Brain microvascular endothelial cell (primary cell): ENCODE results near the gene NTNG1.
"Not testable (repeated sequence)": the region's sequence is repeated elsewhere in the genome, so short reads cannot be mapped to it uniquely, and the experiment has no call there.

Experiments
- DNase-seq: peaks from one replicate; pipeline ENCODE4 v3.0.0-alpha.2; 2020
- H3K27ac ChIP-seq: fragments of 250-450 bp; sonication (Bioruptor Pico); 2 replicates; pipeline ENCODE4 v1.5.1; 2020; ENCODE audit warnings: mild to moderate bottlenecking, moderate library complexity
- H3K27me3 ChIP-seq: fragments of 250-450 bp; sonication (Bioruptor Pico); replicated peaks from 2 replicates; pipeline ENCODE4 v1.5.1; 2020; ENCODE audit warnings: mild to moderate bottlenecking
- H3K36me3 ChIP-seq: fragments of 250-450 bp; sonication (Bioruptor Pico); replicated peaks from 2 replicates; pipeline ENCODE4 v1.5.1; 2020; ENCODE audit warnings: mild to moderate bottlenecking
- H3K4me3 ChIP-seq: 2 replicates; pipeline ENCODE4 v1.5.1; 2011; ENCODE audit warnings: low read depth, mild to moderate bottlenecking, control low read depth, low read length, moderate library complexity
- in situ Hi-C: cut with HindIII; loops from 2 replicates; pipeline ENCODE4 v1.10.0; 2017; ENCODE audit warnings: low sequenced_read_pairs, low pct_ligation_motif_present
- TF ChIP-seq, protein P1 (sequence below): IDR thresholded peaks from 2 replicates; pipeline ENCODE4 v1.5.1; 2011; ENCODE audit warnings: low read depth, mild to moderate bottlenecking, moderate library complexity, low read length, control low read depth, inconsistent platforms; ENCODE audit errors: missing control alignments

NTNG1 gene

DNA sequence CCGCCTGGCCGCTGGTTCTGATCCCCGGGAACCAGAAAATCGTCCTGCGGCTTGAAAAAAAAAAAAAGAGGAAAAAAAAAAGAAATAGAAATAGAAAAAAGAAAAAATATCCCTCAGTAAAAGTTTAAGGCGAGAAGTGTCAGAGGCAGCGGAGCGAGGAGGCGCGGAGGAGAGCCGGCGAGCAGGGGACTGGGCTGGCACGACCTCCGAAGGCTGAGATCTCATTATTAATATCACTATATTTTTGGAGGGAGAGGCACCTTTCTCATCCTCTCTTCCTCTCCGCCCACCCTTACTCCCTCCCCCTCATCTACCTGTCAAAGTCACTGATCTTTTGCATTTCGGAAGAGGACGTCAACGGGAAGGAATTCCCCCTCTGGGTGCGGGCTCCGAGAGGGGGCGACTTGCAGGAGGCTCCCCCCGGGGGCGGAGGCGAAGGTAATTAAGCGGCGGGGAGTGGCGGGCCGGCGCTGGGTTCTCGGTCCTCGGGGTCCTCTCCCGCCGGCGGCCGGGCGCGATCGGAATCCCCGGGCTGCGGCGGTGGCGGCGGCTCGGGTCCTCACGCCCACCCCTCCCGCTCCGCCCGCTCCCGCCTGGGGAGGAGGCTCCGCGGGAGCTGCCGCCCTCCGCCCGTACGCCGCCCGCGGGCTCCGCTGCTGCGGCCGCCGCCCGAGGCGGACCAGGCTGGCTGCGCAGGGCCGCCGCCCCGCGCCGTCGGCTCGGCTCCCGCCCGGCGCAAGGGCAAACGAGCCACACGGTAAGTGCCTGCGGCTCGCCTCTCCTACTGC lies at the start of gene NTNG1:
Gene NTNG1, plus strand, starts transcription at position 337 of the 788 bp plus-strand sequence.
- DNase-seq, result no peak
- TF ChIP-seq, protein P1, sequence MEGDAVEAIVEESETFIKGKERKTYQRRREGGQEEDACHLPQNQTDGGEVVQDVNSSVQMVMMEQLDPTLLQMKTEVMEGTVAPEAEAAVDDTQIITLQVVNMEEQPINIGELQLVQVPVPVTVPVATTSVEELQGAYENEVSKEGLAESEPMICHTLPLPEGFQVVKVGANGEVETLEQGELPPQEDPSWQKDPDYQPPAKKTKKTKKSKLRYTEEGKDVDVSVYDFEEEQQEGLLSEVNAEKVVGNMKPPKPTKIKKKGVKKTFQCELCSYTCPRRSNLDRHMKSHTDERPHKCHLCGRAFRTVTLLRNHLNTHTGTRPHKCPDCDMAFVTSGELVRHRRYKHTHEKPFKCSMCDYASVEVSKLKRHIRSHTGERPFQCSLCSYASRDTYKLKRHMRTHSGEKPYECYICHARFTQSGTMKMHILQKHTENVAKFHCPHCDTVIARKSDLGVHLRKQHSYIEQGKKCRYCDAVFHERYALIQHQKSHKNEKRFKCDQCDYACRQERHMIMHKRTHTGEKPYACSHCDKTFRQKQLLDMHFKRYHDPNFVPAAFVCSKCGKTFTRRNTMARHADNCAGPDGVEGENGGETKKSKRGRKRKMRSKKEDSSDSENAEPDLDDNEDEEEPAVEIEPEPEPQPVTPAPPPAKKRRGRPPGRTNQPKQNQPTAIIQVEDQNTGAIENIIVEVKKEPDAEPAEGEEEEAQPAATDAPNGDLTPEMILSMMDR, result no peak
- H3K36me3 ChIP-seq, result no peaks in the 10 kb centered on the region
- in situ Hi-C loops, result no loop called here
- no peak within 1 kb of the TSS for H3K27ac ChIP-seq
- H3K4me3 ChIP-seq, result peak within 1 kb of the TSS; percentile 66
- H3K27me3 ChIP-seq, result no peaks in the 10 kb centered on the region

DNA sequence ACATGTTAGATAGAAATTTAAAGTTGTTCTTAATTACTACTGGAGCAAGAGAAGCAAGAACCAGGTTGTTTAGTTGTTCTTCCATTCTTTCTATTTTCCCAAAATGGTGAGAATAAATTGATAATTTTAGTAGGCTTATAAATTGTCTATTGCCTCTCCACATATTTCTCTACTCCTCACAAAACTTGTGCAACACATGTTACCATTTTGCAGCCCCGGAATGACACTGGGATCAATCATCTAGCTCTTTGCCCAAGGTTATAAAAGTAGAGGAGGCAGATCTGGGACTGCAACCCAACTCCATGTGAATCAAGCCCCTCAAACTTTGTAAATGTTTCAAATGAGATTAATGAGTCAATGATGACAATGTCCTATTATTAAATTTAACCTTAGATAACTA lies 49.4 kb upstream of the NTNG1 start:
- Histone ChIP-seq H3K27me3 (no peaks in the 10 kb centered on the region), H3K36me3 (no peaks in the 10 kb centered on the region), H3K4me3 (no peak overlapping the region), H3K27ac (no peak overlapping the region)
- TF ChIP-seq, protein P1, result no peak
- DNase-seq, result no peak
- in situ Hi-C loops, result no loop called here

DNA sequence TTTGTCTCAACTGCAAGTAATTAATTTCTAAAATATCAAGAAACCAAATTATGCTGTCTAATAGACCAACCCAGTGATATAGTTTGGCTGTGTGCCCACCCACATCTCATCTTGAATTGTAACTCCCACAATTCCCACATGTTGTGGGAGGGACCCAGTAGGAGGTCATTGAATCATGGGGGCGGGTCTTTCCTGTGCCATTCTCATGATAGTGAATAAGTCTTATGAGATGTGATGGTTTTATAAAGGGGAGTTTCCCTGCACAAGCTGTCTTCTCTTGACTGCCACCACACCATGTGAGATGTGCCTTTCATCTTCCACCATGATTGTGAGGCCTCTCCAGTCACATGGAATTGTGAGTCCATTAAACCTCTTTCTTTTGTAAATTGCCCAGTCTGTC lies 47.4 kb upstream of the NTNG1 start:
- H3K4me3 ChIP-seq, in situ Hi-C loops: not testable (repeated sequence)
- peak; percentile 1 for DNase-seq

DNA sequence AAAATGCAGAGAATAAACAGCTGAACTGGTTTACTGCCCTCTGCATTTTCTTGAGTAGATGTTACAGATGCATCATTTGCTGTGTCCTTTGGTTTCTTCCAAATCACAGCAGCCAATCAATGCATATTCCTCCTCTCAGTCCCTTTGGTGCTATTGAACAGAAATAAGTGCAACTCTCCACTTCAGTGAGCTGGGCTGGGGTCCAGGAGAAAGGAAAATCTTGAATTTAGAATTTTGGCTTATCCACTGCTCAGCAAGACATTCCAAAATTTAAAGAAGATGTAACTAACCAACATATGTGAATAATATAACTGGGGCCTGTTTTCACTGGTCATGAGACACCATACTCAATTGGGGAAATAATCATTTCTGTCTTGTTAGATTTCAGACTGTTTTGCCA lies 45.2 kb upstream of the NTNG1 start:
- no peak overlapping the region for H3K27ac ChIP-seq
- TF ChIP-seq, protein P1, result no peak
- no peaks in the 10 kb centered on the region for H3K27me3 ChIP-seq
- no peak for DNase-seq
- H3K36me3 ChIP-seq, result no peaks in the 10 kb centered on the region
- in situ Hi-C loops, result no loop called here
- no peak overlapping the region for H3K4me3 ChIP-seq

More for the DNA sequence above, 47.4 kb upstream of the NTNG1 start:
- H3K27me3 ChIP-seq, H3K27ac ChIP-seq, H3K36me3 ChIP-seq: not testable (repeated sequence)

DNA sequence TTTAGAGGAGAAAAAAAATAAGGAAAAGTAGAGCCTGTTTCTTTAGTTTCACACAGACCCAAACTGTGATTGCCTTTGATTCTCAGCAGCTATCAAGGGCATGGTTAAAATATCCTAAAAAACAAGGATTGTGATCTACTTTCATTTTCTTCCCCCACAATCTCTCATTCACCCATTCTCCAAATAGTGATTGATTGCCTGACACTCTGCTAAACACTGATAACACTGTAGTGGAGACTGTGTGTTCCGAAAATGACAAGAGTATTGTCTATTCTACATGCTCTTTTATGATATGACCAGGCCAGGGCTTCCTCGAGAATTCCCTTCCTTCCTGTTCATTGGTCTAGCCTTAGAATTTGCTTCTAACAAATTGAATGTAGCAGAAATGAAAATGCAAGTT lies 44.1 kb upstream of the NTNG1 start:
- in situ Hi-C loops, result no loop called here
- H3K4me3 ChIP-seq, result no peak overlapping the region
- TF ChIP-seq, protein P1, result no peak

DNA sequence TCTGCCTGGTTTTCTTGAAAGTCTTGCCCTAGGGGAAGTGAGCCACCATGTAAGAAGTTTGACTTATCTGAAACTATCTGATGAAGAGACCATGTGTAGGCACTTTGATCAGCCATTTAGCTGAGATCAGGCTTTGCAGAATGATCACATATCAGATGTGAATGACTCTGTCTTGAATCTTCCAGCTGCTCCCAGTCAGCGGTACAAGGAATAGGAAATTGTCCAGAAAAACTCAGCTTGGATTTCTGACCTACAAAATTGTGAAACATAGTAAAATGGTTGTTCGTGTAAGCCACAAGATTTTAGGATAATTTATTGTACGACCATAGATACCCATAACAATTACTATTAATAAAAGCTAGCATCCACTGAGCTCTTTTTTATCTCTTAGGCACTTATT lies 41.9 kb upstream of the NTNG1 start:
- DNase-seq, result no peak
- TF ChIP-seq, protein P1, result no peak
- no peak overlapping the region for H3K27ac ChIP-seq
- no peak overlapping the region for H3K4me3 ChIP-seq
- H3K27me3 ChIP-seq, result no peaks in the 10 kb centered on the region
- no peaks in the 10 kb centered on the region for H3K36me3 ChIP-seq
- in situ Hi-C loops, result no loop called here

More for the DNA sequence above, 44.1 kb upstream of the NTNG1 start:
- Histone ChIP-seq H3K27ac (no peak overlapping the region), H3K36me3 (no peaks in the 10 kb centered on the region), H3K27me3 (no peaks in the 10 kb centered on the region)
- no peak for DNase-seq
